Trophoblast cell (in vitro differentiated cells and primary cell): ENCODE data around the gene SFXN5.

Experiments
- DNase-seq, 2 donors: peaks; one replicate each; pipeline ENCODE4 v3.0.0-alpha.2; 2016
- H2AFZ ChIP-seq: 2 replicates; pipeline ENCODE4 v1.6.1; 2013; ENCODE audit warnings: low read length, moderate library complexity, mild to moderate bottlenecking; ENCODE audit not compliant: insufficient read depth, poor library complexity
- H2AK5ac ChIP-seq: 2 replicates; pipeline ENCODE4 v1.6.1; 2013; ENCODE audit warnings: mild to moderate bottlenecking, low read length
- H2BK120ac ChIP-seq: 2 replicates; pipeline ENCODE4 v1.6.1; 2013; ENCODE audit warnings: low read length, mild to moderate bottlenecking, moderate library complexity; ENCODE audit not compliant: insufficient read depth, poor library complexity
- H2BK12ac ChIP-seq: 2 replicates; pipeline ENCODE4 v1.6.1; 2013; ENCODE audit warnings: mild to moderate bottlenecking, low read length, moderate library complexity
- H2BK5ac ChIP-seq: 2 replicates; pipeline ENCODE4 v1.6.1; 2013; ENCODE audit warnings: low read length, low read depth, moderate library complexity, mild to moderate bottlenecking; ENCODE audit not compliant: poor library complexity
- H3K14ac ChIP-seq: 2 replicates; pipeline ENCODE4 v1.6.1; 2013; ENCODE audit warnings: mild to moderate bottlenecking, low read length
- H3K18ac ChIP-seq: 2 replicates; pipeline ENCODE4 v1.6.1; 2013; ENCODE audit warnings: mild to moderate bottlenecking, low read length
- H3K23ac ChIP-seq: 2 replicates; pipeline ENCODE4 v1.6.1; 2013; ENCODE audit warnings: low read length
- H3K27ac ChIP-seq: 2 replicates; pipeline ENCODE4 v1.5.1; 2013; ENCODE audit warnings: low read depth, mild to moderate bottlenecking, inconsistent platforms, low read length, moderate library complexity
- H3K27me3 ChIP-seq: 2 replicates; pipeline ENCODE4 v1.6.1; 2013; ENCODE audit warnings: inconsistent platforms, mild to moderate bottlenecking, low read length, moderate library complexity; ENCODE audit not compliant: insufficient read depth
- H3K36me3 ChIP-seq, 2 experiments: 1 replicate in 1 of 2; 2 replicates in 1 of 2; pipeline ENCODE4 v1.6.1; 2013; ENCODE audit warnings: low read length in 2 of 2, mild to moderate bottlenecking in 2 of 2, moderate library complexity in 1 of 2; ENCODE audit not compliant: insufficient read depth in 2 of 2, control insufficient read depth in 1 of 2
- H3K4ac ChIP-seq: 2 replicates; pipeline ENCODE4 v1.6.1; 2013; ENCODE audit warnings: low read depth, mild to moderate bottlenecking, low read length, moderate library complexity
- H3K4me1 ChIP-seq, 2 experiments: 1 replicate in 1 of 2; 2 replicates in 1 of 2; pipeline ENCODE4 v1.6.1; 2013; ENCODE audit warnings: low read length in 2 of 2, mild to moderate bottlenecking in 2 of 2, moderate library complexity in 1 of 2; ENCODE audit not compliant: insufficient read depth in 2 of 2, control insufficient read depth in 1 of 2
- H3K4me2 ChIP-seq: 2 replicates; pipeline ENCODE4 v1.6.1; 2013; ENCODE audit warnings: inconsistent platforms, mild to moderate bottlenecking, low read length, moderate library complexity
- H3K4me3 ChIP-seq: 2 replicates; pipeline ENCODE4 v1.5.1; 2013; ENCODE audit warnings: mild to moderate bottlenecking, low read depth, low read length, inconsistent platforms
- H3K79me1 ChIP-seq: one replicate; pipeline ENCODE4 v1.6.1; 2013; ENCODE audit warnings: low read length
- H3K79me2 ChIP-seq: 2 replicates; pipeline ENCODE4 v1.6.1; 2013; ENCODE audit warnings: low read length, mild to moderate bottlenecking; ENCODE audit not compliant: control insufficient read depth, insufficient read depth, poor library complexity
- H3K9ac ChIP-seq: 2 replicates; pipeline ENCODE4 v1.6.1; 2013; ENCODE audit warnings: mild to moderate bottlenecking, low read length
- H3K9me3 ChIP-seq: 2 replicates; pipeline ENCODE4 v1.6.1; 2013; ENCODE audit warnings: low read depth, mild to moderate bottlenecking, control low read depth, inconsistent platforms, low read length; ENCODE audit not compliant: insufficient read depth
- H4K12ac ChIP-seq: 2 replicates; pipeline ENCODE4 v1.6.1; 2013; ENCODE audit warnings: low read depth, mild to moderate bottlenecking, low read length, moderate library complexity
- H4K8ac ChIP-seq: 2 replicates; pipeline ENCODE4 v1.6.1; 2013; ENCODE audit warnings: low read depth, mild to moderate bottlenecking, low read length, moderate library complexity
- H4K91ac ChIP-seq: one replicate; pipeline ENCODE4 v1.6.1; 2013; ENCODE audit warnings: low read depth, mild to moderate bottlenecking, low read length, moderate library complexity
- WGBS: extraction: QIAGEN DNeasy Blood & Tissue Kit; methylation state at CpG from one replicate; pipeline ENCODE4 v1.1.7; 2013; ENCODE audit warnings: missing lambda C conversion rate; ENCODE audit not compliant: insufficient read length, insufficient coverage; ENCODE audit errors: extremely low coverage; 5-methylcytosine and 5-hydroxymethylcytosine counted together

SFXN5 gene

GRCh38 chr2:72998724-72999123 is 72.8 kb downstream of the SFXN5 start:
- Histone ChIP-seq H3K9ac (no peak overlapping the region), H3K4ac (no peak overlapping the region), H3K79me1 (no peaks in the 10 kb centered on the region), H3K36me3 (peaks cover 3 to 9% of the 10 kb centered on the region in 2 experiments), H2AK5ac (no peak overlapping the region), H2BK12ac (no peak overlapping the region), H3K23ac (no peak overlapping the region), H3K14ac (no peak overlapping the region), H3K9me3 (peaks cover 2% of the 10 kb centered on the region), H2BK120ac (no peak overlapping the region), H3K4me1 (peaks cover 3 to 5% of the 10 kb centered on the region in 2 experiments), H3K79me2 (no peaks in the 10 kb centered on the region), H4K91ac (no peak overlapping the region), H3K18ac (no peak overlapping the region), H4K12ac (no peak overlapping the region), H3K4me2 (no peak overlapping the region), H2BK5ac (no peak overlapping the region), H3K4me3 (no peak overlapping the region), H3K27me3 (no peaks in the 10 kb centered on the region), H2AFZ (no peak overlapping the region), H4K8ac (no peak overlapping the region), H3K27ac (no peak overlapping the region)
- DNase-seq = no peak
- WGBS = no CpG with 5 or more reads among the region's 4 CpGs

GRCh38 chr2:72998234-72998651 is 73.3 kb downstream of the SFXN5 start:
- no peak overlapping the region for H3K14ac ChIP-seq
- H3K27me3 ChIP-seq = no peaks in the 10 kb centered on the region
- DNase-seq = no peak
- H3K27ac ChIP-seq = no peak overlapping the region
- H3K4ac ChIP-seq = no peak overlapping the region
- H3K4me1 ChIP-seq = peaks cover 3 to 5% of the 10 kb centered on the region in 2 experiments
- no peaks in the 10 kb centered on the region for H3K79me2 ChIP-seq
- H4K8ac ChIP-seq = no peak overlapping the region
- no peak overlapping the region for H3K18ac ChIP-seq
- no peak overlapping the region for H4K12ac ChIP-seq
- H2BK120ac ChIP-seq = no peak overlapping the region
- no peak overlapping the region for H3K9ac ChIP-seq
- no CpG with 5 or more reads among the region's 12 CpGs for WGBS
- H2BK12ac ChIP-seq = no peak overlapping the region
- no peak overlapping the region for H2AK5ac ChIP-seq
- no peak overlapping the region for H2AFZ ChIP-seq
- no peak overlapping the region for H3K4me3 ChIP-seq
- no peak overlapping the region for H2BK5ac ChIP-seq
- H3K79me1 ChIP-seq = no peaks in the 10 kb centered on the region
- no peak overlapping the region for H3K23ac ChIP-seq
- no peak overlapping the region for H4K91ac ChIP-seq
- peaks cover 3 to 9% of the 10 kb centered on the region in 2 experiments for H3K36me3 ChIP-seq
- H3K9me3 ChIP-seq = peaks cover 2% of the 10 kb centered on the region
- H3K4me2 ChIP-seq = no peak overlapping the region

- H2BK5ac ChIP-seq = no peak overlapping the region
- no peak overlapping the region for H2BK12ac ChIP-seq
- H3K23ac ChIP-seq = no peak overlapping the region
- DNase-seq = no peak
- WGBS = no CpG with 5 or more reads among the region's 7 CpGs
- H4K12ac ChIP-seq = no peak overlapping the region
- no peak overlapping the region for H3K27ac ChIP-seq
- H3K4ac ChIP-seq = no peak overlapping the region
- peaks cover 3 to 5% of the 10 kb centered on the region in 2 experiments for H3K4me1 ChIP-seq
- H3K4me3 ChIP-seq = no peak overlapping the region
- H3K4me2 ChIP-seq = no peak overlapping the region
- no peak overlapping the region for H2AK5ac ChIP-seq
- H4K91ac ChIP-seq = no peak overlapping the region
- H2BK120ac ChIP-seq = no peak overlapping the region
- H3K9me3 ChIP-seq = peaks cover 2% of the 10 kb centered on the region
- H3K27me3 ChIP-seq = no peaks in the 10 kb centered on the region
- no peak overlapping the region for H2AFZ ChIP-seq
- no peak overlapping the region for H4K8ac ChIP-seq
- H3K18ac ChIP-seq = no peak overlapping the region
- H3K79me1 ChIP-seq = no peaks in the 10 kb centered on the region
- H3K14ac ChIP-seq = no peak overlapping the region
- H3K9ac ChIP-seq = no peak overlapping the region
- no peaks in the 10 kb centered on the region for H3K79me2 ChIP-seq
- H3K36me3 ChIP-seq = peaks cover 1 to 7% of the 10 kb centered on the region in 2 experiments
Observed at GRCh38 chr2:72996117-72996502, 75.4 kb downstream of the SFXN5 start.

- no peak for DNase-seq
- Histone ChIP-seq H3K79me1 (no peaks in the 10 kb centered on the region), H3K9me3 (peaks cover 2% of the 10 kb centered on the region), H4K8ac (no peak overlapping the region), H3K9ac (no peak overlapping the region), H2AK5ac (no peak overlapping the region), H2BK120ac (no peak overlapping the region), H2BK5ac (no peak overlapping the region), H3K4me1 (peaks cover 3 to 5% of the 10 kb centered on the region in 2 experiments), H3K14ac (no peak overlapping the region), H3K36me3 (peaks cover 0 to 4% of the 10 kb centered on the region in 2 experiments), H4K91ac (no peak overlapping the region), H3K79me2 (no peaks in the 10 kb centered on the region), H2BK12ac (no peak overlapping the region), H2AFZ (no peak overlapping the region), H3K18ac (no peak overlapping the region), H3K23ac (no peak overlapping the region), H3K4ac (no peak overlapping the region), H3K4me2 (no peak overlapping the region), H3K4me3 (no peak overlapping the region), H3K27me3 (no peaks in the 10 kb centered on the region), H3K27ac (no peak overlapping the region), H4K12ac (no peak overlapping the region)
- no CpG with 5 or more reads among the region's 15 CpGs for WGBS
Observed at GRCh38 chr2:72995430-72996116, 75.9 kb downstream of the SFXN5 start.
